ENCODE measurements around the gene CLCN3.

Gene CLCN3

DNA sequence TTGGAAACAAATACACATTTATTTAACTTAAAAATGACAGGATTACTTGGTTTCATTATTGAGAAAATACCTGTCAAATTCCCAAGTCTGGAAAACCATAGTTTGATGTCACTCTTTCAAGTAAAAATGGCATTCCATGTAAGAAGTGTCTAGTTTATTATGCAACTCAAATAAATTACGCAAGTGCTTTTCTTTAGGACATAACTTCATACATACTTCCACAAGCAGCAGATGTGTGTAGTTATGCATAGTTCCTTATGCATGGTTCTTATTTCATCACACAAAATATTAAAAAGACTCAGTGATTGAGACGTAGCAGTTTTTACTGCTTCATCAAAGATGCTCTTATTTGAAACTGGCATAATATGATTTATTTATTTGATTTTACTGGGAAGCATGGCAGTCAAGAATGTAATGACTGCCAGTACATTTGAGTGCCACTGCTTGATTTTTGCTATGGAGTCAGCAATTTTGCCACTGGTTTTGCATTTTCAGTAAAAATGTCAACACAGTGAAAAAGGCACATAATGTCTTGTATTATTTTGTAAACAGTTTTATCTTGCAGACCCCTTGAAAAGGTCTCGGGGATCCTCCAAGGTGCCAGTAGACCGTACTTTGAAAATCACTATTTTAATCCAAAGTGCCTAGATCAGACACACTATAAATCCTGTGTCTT lies 62.1 kb downstream of the CLCN3 start:
- no peak for DNase-seq (ENCODE audit: low spot score)
- TF ChIP-seq CTCF (IDR thresholded peaks at IDR 0.05; ENCODE audit: extremely low read depth, missing control alignments) = no peak

DNA sequence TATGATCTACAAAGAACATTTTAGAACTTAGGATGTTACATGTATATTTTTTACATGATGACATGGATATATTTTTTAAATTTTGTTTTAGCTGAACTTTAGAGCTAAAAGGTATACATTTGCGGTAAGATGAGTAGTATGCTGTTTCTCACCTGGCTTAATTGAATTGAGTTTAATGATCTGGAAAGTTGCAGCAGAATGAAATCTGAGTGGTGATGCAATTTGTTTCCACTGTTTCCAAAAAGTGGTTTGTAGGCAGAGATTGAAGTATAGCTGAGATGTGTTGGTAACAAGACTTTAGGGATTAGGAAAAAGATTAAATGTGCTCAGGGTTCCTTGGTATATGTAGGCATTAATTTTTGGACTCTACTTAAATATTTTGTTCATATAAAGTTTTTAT lies 69.3 kb downstream of the CLCN3 start:
- no peak for TF ChIP-seq CTCF (IDR thresholded peaks at IDR 0.05; ENCODE audit: extremely low read depth, missing control alignments)
- no peak for DNase-seq (ENCODE audit: low spot score)

- no peak for DNase-seq (ENCODE audit: low spot score)
- no peak for TF ChIP-seq CTCF (IDR thresholded peaks at IDR 0.05; ENCODE audit: extremely low read depth, missing control alignments)
These were observed 70.4 kb downstream of the CLCN3 start for GRCh38 chr4:169690787-169691186.

- no peak for DNase-seq (ENCODE audit: low spot score)
- no peak for TF ChIP-seq CTCF (IDR thresholded peaks at IDR 0.05; ENCODE audit: extremely low read depth, missing control alignments)
These were observed 78.0 kb downstream of the CLCN3 start for GRCh38 chr4:169698331-169698730.

- no peak for DNase-seq (ENCODE audit: low spot score)
- TF ChIP-seq CTCF (IDR thresholded peaks at IDR 0.05; ENCODE audit: extremely low read depth, missing control alignments) = no peak
These were observed 87.7 kb downstream of the CLCN3 start for GRCh38 chr4:169707958-169708643.

DNA sequence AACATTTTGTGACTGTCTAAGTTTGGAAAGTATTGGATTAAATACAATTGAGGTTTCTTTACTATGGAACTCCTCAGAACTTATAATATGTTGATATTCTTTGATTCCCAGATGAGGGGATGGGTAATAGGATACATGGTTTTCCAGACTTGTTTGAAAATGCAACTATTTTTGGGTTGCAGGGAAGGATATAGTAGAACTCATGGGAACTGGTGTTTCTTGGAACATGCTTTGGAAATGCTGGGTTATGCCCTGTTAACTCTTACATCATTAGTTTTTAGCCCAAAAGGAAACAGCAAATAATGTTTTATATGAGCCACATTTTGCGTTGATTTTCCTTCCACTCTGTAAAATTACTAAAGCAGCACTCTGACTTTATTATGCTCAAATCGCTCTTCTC lies 95.4 kb downstream of the CLCN3 start:
- no peak for DNase-seq (ENCODE audit: low spot score)
- TF ChIP-seq CTCF (IDR thresholded peaks at IDR 0.05; ENCODE audit: extremely low read depth, missing control alignments) = no peak

DNA sequence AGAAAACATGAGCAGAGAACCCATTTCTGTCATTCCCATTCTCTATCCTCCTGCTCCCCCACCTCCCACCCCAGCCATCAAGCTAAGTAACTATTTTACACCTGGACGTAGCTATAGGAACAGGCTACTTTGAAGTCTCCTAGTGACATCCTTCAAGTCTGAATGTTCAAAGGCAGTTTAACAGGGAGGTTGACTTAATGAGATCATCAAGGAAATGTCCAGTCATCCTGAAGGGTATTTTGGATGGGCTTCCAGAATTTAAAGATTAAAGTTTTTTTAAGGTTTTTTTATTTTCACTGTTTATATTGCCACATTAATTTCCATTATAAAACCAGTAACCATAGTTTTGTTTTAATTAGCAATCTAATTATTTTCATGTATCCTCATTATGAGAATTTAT lies 96.3 kb downstream of the CLCN3 start:
- TF ChIP-seq CTCF (IDR thresholded peaks at IDR 0.05; ENCODE audit: extremely low read depth, missing control alignments) = no peak
- DNase-seq (ENCODE audit: low spot score) = no peak
